Measurements from ENCODE around the gene EIF5. TPM values are rescaled to one million over a fixed set of nuclear protein-coding genes. Genes with fewer than 3 reads are reported as not detected.
A peak's percentile ranks its signal among the peaks of the same experiment; 100 is the strongest.

Gene EIF5
- polyA plus RNA-seq, 4 donors = 80.5 to 218 (median 115) TPM

DNA sequence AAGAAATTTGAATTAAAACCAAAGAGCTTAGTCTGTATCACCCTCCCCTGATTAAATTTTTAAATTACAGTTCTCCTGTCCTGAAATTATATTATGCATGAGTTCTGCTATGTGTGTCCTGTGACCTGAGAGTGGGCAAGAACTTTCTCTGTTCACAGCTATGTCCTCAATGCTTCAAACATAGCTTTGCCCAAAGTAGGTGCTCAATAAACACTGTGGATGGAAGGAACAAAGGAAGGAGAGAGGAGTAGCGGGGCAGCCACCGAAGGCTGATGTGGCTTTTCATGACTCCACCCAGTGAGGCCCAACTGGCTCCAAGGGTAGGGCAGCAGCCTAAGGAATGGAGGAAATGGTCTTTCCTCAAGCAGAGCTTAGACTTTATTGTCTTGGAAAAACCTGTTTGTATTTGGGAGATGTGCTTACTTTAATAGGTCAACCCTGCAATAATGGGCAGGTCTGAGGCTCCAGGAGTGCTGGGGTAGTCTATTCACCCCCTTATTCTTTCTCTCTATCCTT is 43.5 kb downstream of the EIF5 start:
- WGBS, 3 donors = 91 to 92% (median 91%) methylated on average over 2 of the region's 2 CpGs
- no peak overlapping the region for H3K27ac ChIP-seq (ENCODE audit: low read depth in 1 of 3, low read length in 2 of 3)
- no peaks in the 10 kb centered on the region for H3K36me3 ChIP-seq (ENCODE audit: control insufficient read depth in 3 of 3, insufficient read depth in 2 of 3, low read depth in 1 of 3, low read length in 3 of 3)
- peaks cover 0 to 7% (median 0%) of the 10 kb centered on the region in 3 donors for H3K27me3 ChIP-seq (ENCODE audit: control insufficient read depth in 3 of 3, insufficient read depth in 3 of 3, low read length in 3 of 3)
- H3K4me1 ChIP-seq (ENCODE audit: control insufficient read depth in 3 of 3, insufficient read depth in 2 of 3, low read depth in 1 of 3, low read length in 2 of 3) = peaks cover 0 to 5% (median 0%) of the 10 kb centered on the region in 3 donors
- no peak overlapping the region for H3K4me3 ChIP-seq (ENCODE audit: low read depth in 1 of 3, low read length in 3 of 3)
- no peaks in the 10 kb centered on the region for H3K9me3 ChIP-seq (ENCODE audit: control insufficient read depth in 2 of 2, insufficient read depth in 1 of 2, low read depth in 1 of 2, low read length in 1 of 2)
- FAIRE-seq (no peak), DNase-seq (no peak)

DNA sequence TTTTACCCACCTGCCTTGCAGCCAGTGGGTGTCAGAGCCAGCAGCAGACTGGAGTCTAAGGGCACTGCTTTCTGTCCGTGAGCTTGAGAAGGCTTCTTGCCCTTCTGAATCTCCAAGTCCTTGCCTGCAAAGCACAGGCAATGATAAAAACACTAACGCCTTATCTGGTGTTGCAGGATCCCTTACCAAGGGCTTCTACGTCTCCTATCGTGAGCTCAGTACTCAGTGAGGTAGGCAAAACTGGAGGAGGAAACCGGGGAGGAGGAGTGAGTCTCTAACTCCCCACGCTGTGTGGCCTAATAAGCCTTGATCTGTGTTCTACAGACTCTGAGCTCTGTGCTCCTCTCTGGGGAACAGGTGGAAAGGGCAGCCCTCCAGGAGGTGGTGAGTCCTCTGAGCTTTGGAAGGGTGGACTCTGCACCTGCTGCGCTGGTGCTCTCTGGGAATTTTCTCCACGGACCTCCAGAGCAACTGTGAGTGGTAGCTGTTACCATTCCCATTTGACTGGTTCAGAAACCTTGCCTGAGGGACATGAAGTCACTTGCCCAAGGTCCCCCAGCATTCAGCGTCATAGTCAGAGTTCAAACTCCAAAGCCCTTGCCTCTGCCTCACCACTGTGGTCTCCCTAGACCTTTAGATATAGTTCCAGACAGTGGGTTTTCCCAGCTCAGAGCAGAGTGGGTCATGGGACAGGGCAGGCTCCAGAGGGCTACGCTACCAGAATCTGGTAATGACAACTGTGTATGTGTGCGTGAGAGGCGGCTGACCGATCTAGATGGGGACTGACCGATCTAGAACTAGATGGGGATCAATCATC is 44.2 kb downstream of the EIF5 start:
- H3K27ac ChIP-seq (ENCODE audit: low read depth in 1 of 3, low read length in 2 of 3) = no peak overlapping the region
- H3K36me3 ChIP-seq (ENCODE audit: control insufficient read depth in 3 of 3, insufficient read depth in 2 of 3, low read depth in 1 of 3, low read length in 3 of 3) = no peaks in the 10 kb centered on the region
- FAIRE-seq = no peak
- peaks cover 0 to 5% (median 0%) of the 10 kb centered on the region in 3 donors for H3K4me1 ChIP-seq (ENCODE audit: control insufficient read depth in 3 of 3, insufficient read depth in 2 of 3, low read depth in 1 of 3, low read length in 2 of 3)
- 49 to 75% (median 61%) methylated on average over 14 of the region's 14 CpGs for WGBS, 3 donors
- peak; percentile 40 to 55 for DNase-seq
- H3K27me3 ChIP-seq (ENCODE audit: control insufficient read depth in 3 of 3, insufficient read depth in 3 of 3, low read length in 3 of 3) = peaks cover 0 to 7% (median 0%) of the 10 kb centered on the region in 3 donors
- H3K4me3 ChIP-seq (ENCODE audit: low read depth in 1 of 3, low read length in 3 of 3) = no peak overlapping the region
- no peaks in the 10 kb centered on the region for H3K9me3 ChIP-seq (ENCODE audit: control insufficient read depth in 2 of 2, insufficient read depth in 1 of 2, low read depth in 1 of 2, low read length in 1 of 2)

GRCh38 chr14:103380719-103381377 is 46.8 kb downstream of the EIF5 start:
- FAIRE-seq (no peak), DNase-seq (no peak)
- WGBS, 3 donors = 0 to 15% (median 13%) methylated on average over 2 of the region's 2 CpGs
- Histone ChIP-seq H3K4me3 (ENCODE audit: low read depth in 1 of 3, low read length in 3 of 3) (no peak overlapping the region), H3K9me3 (ENCODE audit: control insufficient read depth in 2 of 2, insufficient read depth in 1 of 2, low read depth in 1 of 2, low read length in 1 of 2) (no peaks in the 10 kb centered on the region), H3K36me3 (ENCODE audit: control insufficient read depth in 3 of 3, insufficient read depth in 2 of 3, low read depth in 1 of 3, low read length in 3 of 3) (no peaks in the 10 kb centered on the region), H3K27ac (ENCODE audit: low read depth in 1 of 3, low read length in 2 of 3) (no peak overlapping the region), H3K4me1 (ENCODE audit: control insufficient read depth in 3 of 3, insufficient read depth in 2 of 3, low read depth in 1 of 3, low read length in 2 of 3) (peaks cover 0 to 8% (median 0%) of the 10 kb centered on the region in 3 donors), H3K27me3 (ENCODE audit: control insufficient read depth in 3 of 3, insufficient read depth in 3 of 3, low read length in 3 of 3) (peaks cover 0 to 9% (median 0%) of the 10 kb centered on the region in 3 donors)

DNA sequence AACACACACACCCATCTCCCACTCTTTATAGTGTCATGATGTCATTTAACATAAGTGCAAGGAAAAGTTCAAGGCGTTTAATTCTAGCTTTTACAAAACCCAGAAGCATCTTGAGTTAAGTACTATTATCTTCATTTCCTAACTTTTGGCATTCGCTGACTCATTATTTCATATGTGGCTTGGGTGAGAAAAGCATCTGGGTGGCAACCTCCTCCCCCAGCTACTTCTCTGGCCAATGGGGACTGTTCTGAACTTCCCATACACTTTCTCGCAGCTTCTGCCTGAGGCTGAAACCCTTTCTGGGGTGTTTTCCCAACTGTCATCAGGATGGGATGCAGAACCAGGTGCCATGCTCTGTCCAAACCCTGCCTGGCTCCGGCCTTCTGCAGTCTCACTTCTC is 48.3 kb downstream of the EIF5 start:
- no peak overlapping the region for H3K27ac ChIP-seq (ENCODE audit: low read depth in 1 of 3, low read length in 2 of 3)
- WGBS, 3 donors = 55 to 76% (median 58%) methylated on average over 4 of the region's 4 CpGs
- peaks cover 0 to 9% (median 0%) of the 10 kb centered on the region in 3 donors for H3K27me3 ChIP-seq (ENCODE audit: control insufficient read depth in 3 of 3, insufficient read depth in 3 of 3, low read length in 3 of 3)
- FAIRE-seq = no peak
- no peak overlapping the region for H3K4me3 ChIP-seq (ENCODE audit: low read depth in 1 of 3, low read length in 3 of 3)
- no peaks in the 10 kb centered on the region for H3K9me3 ChIP-seq (ENCODE audit: control insufficient read depth in 2 of 2, insufficient read depth in 1 of 2, low read depth in 1 of 2, low read length in 1 of 2)
- H3K36me3 ChIP-seq (ENCODE audit: control insufficient read depth in 3 of 3, insufficient read depth in 2 of 3, low read depth in 1 of 3, low read length in 3 of 3) = no peaks in the 10 kb centered on the region
- H3K4me1 ChIP-seq (ENCODE audit: control insufficient read depth in 3 of 3, insufficient read depth in 2 of 3, low read depth in 1 of 3, low read length in 2 of 3) = peaks cover 0 to 9% (median 0%) of the 10 kb centered on the region in 3 donors
- no peak for DNase-seq

- DNase-seq = no peak
- Histone ChIP-seq H3K4me3 (ENCODE audit: low read depth in 1 of 3, low read length in 3 of 3) (peak overlapping the region; percentile 84 to 98 (median 92)), H3K36me3 (ENCODE audit: control insufficient read depth in 3 of 3, insufficient read depth in 2 of 3, low read depth in 1 of 3, low read length in 3 of 3) (no peaks in the 10 kb centered on the region), H3K9me3 (ENCODE audit: control insufficient read depth in 2 of 2, insufficient read depth in 1 of 2, low read depth in 1 of 2, low read length in 1 of 2) (no peaks in the 10 kb centered on the region), H3K4me1 (ENCODE audit: control insufficient read depth in 3 of 3, insufficient read depth in 2 of 3, low read depth in 1 of 3, low read length in 2 of 3) (peaks cover 0 to 8% (median 4%) of the 10 kb centered on the region in 3 donors), H3K27ac (ENCODE audit: low read depth in 1 of 3, low read length in 2 of 3) (peak overlapping the region; percentile 96 to 98 (median 98)), H3K27me3 (ENCODE audit: control insufficient read depth in 3 of 3, insufficient read depth in 3 of 3, low read length in 3 of 3) (peaks cover 0 to 9% (median 0%) of the 10 kb centered on the region in 3 donors)
- WGBS, 3 donors = 10 to 12% (median 10%) methylated on average over 30 to 31 of the region's 31 CpGs
- no peak for FAIRE-seq
These were observed 50.6 kb downstream of the EIF5 start for GRCh38 chr14:103384450-103385151.

DNA sequence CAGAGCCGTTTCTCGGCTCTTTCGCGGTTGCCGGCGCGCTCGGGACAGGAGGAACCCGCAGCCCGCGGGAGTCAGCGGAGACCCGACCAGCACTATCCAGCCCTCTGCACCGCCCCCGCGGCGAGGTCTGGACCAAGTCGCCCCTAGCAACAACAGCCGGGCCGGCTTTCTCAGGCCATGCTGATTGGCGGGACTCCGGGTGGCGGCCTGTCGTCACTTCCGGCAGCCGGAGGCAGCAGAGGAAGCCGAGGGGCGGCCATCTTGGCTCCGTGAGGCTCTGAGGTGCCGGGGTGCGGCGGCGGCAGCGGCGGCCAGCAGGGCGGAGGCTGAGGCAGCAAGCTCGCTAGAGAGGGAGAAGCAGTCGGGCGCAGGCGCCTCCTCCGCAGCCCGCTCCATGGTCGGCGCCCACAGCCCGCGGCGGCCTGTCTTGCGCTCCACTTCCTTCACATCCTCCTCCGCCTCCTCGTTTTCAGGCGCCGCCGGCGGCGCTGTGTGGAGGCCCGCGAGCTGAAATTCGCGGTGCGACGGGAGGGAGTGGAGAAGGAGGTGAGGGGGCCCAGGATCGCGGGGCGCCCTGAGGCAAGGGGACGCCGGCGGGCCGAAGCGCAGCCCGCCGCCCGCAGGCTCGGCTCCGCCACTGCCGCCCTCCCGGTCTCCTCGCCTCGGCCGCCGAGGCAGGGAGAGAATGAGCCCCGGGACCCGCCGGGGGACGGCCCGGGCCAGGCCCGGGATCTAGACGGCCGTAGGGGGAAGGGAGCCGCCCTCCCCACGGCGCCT is 51.3 kb downstream of the EIF5 start, which contains the start of gene MARK3:
TSS of gene MARK3 (plus strand) at position 264 of the 777 bp plus-strand sequence. CDS start 615 bp downstream, outside the sequence.
- FAIRE-seq (no peak), DNase-seq (peak; percentile 96 to 98)
- Histone ChIP-seq H3K36me3 (ENCODE audit: control insufficient read depth in 3 of 3, insufficient read depth in 2 of 3, low read depth in 1 of 3, low read length in 3 of 3) (no peaks in the 10 kb centered on the region), H3K4me3 (ENCODE audit: low read depth in 1 of 3, low read length in 3 of 3) (peak within 1 kb of the TSS; percentile 84 to 98 (median 92)), H3K4me1 (ENCODE audit: control insufficient read depth in 3 of 3, insufficient read depth in 2 of 3, low read depth in 1 of 3, low read length in 2 of 3) (peaks cover 0 to 8% (median 4%) of the 10 kb centered on the region in 3 donors), H3K9me3 (ENCODE audit: control insufficient read depth in 2 of 2, insufficient read depth in 1 of 2, low read depth in 1 of 2, low read length in 1 of 2) (no peaks in the 10 kb centered on the region), H3K27me3 (ENCODE audit: control insufficient read depth in 3 of 3, insufficient read depth in 3 of 3, low read length in 3 of 3) (peaks cover 0 to 9% (median 0%) of the 10 kb centered on the region in 3 donors), H3K27ac (ENCODE audit: low read depth in 1 of 3, low read length in 2 of 3) (peak within 1 kb of the TSS; percentile 96 to 98 (median 98))
- 0 to 1% (median 1%) methylated on average over 48 to 91 of the region's 91 CpGs for WGBS, 3 donors

GRCh38 chr14:103385929-103386712 is 52.1 kb downstream of the EIF5 start:
- FAIRE-seq = no peak
- 0% methylated on average over 41 to 44 of the region's 44 CpGs for WGBS, 3 donors
- peak overlapping the region; percentile 96 to 98 (median 98) for H3K27ac ChIP-seq (ENCODE audit: low read depth in 1 of 3, low read length in 2 of 3)
- peaks cover 0 to 9% (median 8%) of the 10 kb centered on the region in 3 donors for H3K4me1 ChIP-seq (ENCODE audit: control insufficient read depth in 3 of 3, insufficient read depth in 2 of 3, low read depth in 1 of 3, low read length in 2 of 3)
- DNase-seq = peak in 1 of 2 donors; percentile 48
- peak overlapping the region; percentile 84 to 98 (median 92) for H3K4me3 ChIP-seq (ENCODE audit: low read depth in 1 of 3, low read length in 3 of 3)
- no peaks in the 10 kb centered on the region for H3K9me3 ChIP-seq (ENCODE audit: control insufficient read depth in 2 of 2, insufficient read depth in 1 of 2, low read depth in 1 of 2, low read length in 1 of 2)
- peaks cover 0 to 9% (median 0%) of the 10 kb centered on the region in 3 donors for H3K27me3 ChIP-seq (ENCODE audit: control insufficient read depth in 3 of 3, insufficient read depth in 3 of 3, low read length in 3 of 3)
- no peaks in the 10 kb centered on the region for H3K36me3 ChIP-seq (ENCODE audit: control insufficient read depth in 3 of 3, insufficient read depth in 2 of 3, low read depth in 1 of 3, low read length in 3 of 3)

Data from small intestine (tissue), 7 donors.